ENCODE data around the gene SLC34A3. TPM values are rescaled to one million over a fixed set of nuclear protein-coding genes. Genes with fewer than 3 reads are reported as not detected.
"Not testable (repeated sequence)": the region's sequence is repeated elsewhere in the genome, so short reads cannot be mapped to it uniquely, and the experiment has no call there.

SLC34A3 gene
- total RNA-seq, 1 donor from 2014 or later = 0.23 TPM

GRCh38 chr9:137240318-137240840, 9.7 kb downstream of the SLC34A3 start:
- TF ChIP-seq CTCF (IDR thresholded peaks at IDR 0.05) = no peak
- ATAC-seq = peak; percentile 67
- peaks cover 50% of the 10 kb centered on the region for H3K4me1 ChIP-seq
- peaks cover 4% of the 10 kb centered on the region for H3K27me3 ChIP-seq
- peak overlapping the region; percentile 93 for H3K27ac ChIP-seq
- peaks cover 21% of the 10 kb centered on the region for H3K36me3 ChIP-seq
- intact Hi-C loops (cut with DNase I) = no loop called here
- H3K4me3 ChIP-seq = peak overlapping the region; percentile 74
- H3K9me3 ChIP-seq = no peaks in the 10 kb centered on the region
- peak; percentile 93 for DNase-seq

GRCh38 chr9:137240841-137241489, 10.3 kb downstream of the SLC34A3 start, which contains the start of gene TUBB4B:
Gene TUBB4B, plus strand, starts transcription at chr9:137241287. Its CDS starts 74 bp downstream, at chr9:137241361.
- DNase-seq (peak; percentile 99), ATAC-seq (peak; percentile 87)
- H3K4me3 ChIP-seq = peak within 1 kb of the TSS; percentile 92
- peak within 1 kb of the TSS; percentile 93 for H3K27ac ChIP-seq
- peaks cover under 1% of the 10 kb centered on the region for H3K27me3 ChIP-seq
- H3K36me3 ChIP-seq = peaks cover 21% of the 10 kb centered on the region
- intact Hi-C loops (cut with DNase I) = no loop called here
- TF ChIP-seq CTCF (IDR thresholded peaks at IDR 0.05) = no peak
- H3K9me3 ChIP-seq = no peaks in the 10 kb centered on the region
- H3K4me1 ChIP-seq = peaks cover 50% of the 10 kb centered on the region

GRCh38 chr9:137241490-137242268, 11.0 kb downstream of the SLC34A3 start:
- peak; percentile 85 for DNase-seq
- H3K27ac ChIP-seq = peak overlapping the region; percentile 86
- peak overlapping the region; percentile 92 for H3K4me3 ChIP-seq
- no peaks in the 10 kb centered on the region for H3K27me3 ChIP-seq
- H3K9me3 ChIP-seq = no peaks in the 10 kb centered on the region
- no peak for TF ChIP-seq CTCF (IDR thresholded peaks at IDR 0.05)
- intact Hi-C loops (cut with DNase I) = no loop called here
- ATAC-seq = peak; percentile 28
- H3K36me3 ChIP-seq = peaks cover 21% of the 10 kb centered on the region
- peaks cover 44% of the 10 kb centered on the region for H3K4me1 ChIP-seq

- ATAC-seq (no peak), DNase-seq (no peak)
- Histone ChIP-seq H3K9me3 (no peaks in the 10 kb centered on the region), H3K4me1 (peaks cover 44% of the 10 kb centered on the region), H3K27ac (peak overlapping the region; percentile 86), H3K4me3 (peak overlapping the region; percentile 92), H3K27me3 (no peaks in the 10 kb centered on the region), H3K36me3 (peaks cover 21% of the 10 kb centered on the region)
- intact Hi-C loops (cut with DNase I) = no loop called here
- TF ChIP-seq CTCF (IDR thresholded peaks at IDR 0.05) = no peak
These were observed 11.8 kb downstream of the SLC34A3 start for GRCh38 chr9:137242269-137243203.

GRCh38 chr9:137243266-137243625, 12.5 kb downstream of the SLC34A3 start:
- peaks cover 45% of the 10 kb centered on the region for H3K4me1 ChIP-seq
- DNase-seq; H3K9me3 ChIP-seq; intact Hi-C loops (cut with DNase I); H3K27ac ChIP-seq; ATAC-seq; H3K4me3 ChIP-seq; H3K27me3 ChIP-seq: not testable (repeated sequence)
- H3K36me3 ChIP-seq = peaks cover 21% of the 10 kb centered on the region

All from upper lobe of right lung (tissue), 1 donor.